Adrenal gland (tissue), 5 donors: Measurements from ENCODE around the gene SERTM1.

Experiments
- CTCF ChIP-seq, 6 experiments: fragments of 450-650 bp in 4 of 6; fragments of 200-600 bp in 2 of 6; sonication (generic) in 1 of 6; IDR thresholded peaks; 1 replicate in 5 of 6; 2 replicates in 1 of 6; pipeline versions ENCODE4 v1.5.1 to v1.8.0; 2016 to 2021; ENCODE audit warnings: antibody characterized with exemption in 6 of 6, mild to moderate bottlenecking in 2 of 6, moderate library complexity in 1 of 6
- POLR2A ChIP-seq, 2 donors: fragments of 450-650 bp; IDR thresholded peaks; one replicate each; pipeline ENCODE4 v1.6.1; 2017; ENCODE audit warnings: antibody characterized with exemption in 2 of 2, mild to moderate bottlenecking in 2 of 2, moderate library complexity in 1 of 2
- donor health status: DM: no; HTN: no; CAD: no.

DNA sequence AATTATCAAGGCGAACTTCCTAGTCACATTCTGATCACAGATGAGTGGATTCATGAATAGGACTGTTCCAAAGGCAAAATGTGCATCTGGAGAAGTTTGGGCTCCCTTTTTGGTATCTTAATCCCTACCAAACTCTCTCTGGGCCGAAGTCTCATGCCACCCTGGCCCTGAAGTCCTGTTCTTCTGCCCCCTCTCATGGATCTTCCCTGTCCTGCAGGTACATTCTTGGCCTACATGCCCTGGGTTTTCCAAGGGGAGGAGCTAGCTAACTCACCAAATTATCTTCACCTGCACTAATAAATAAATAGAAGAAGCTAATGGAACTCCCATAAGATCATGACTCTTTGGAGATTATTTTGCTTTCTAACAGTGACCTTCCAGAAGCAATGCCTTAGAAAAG lies 50.3 kb downstream of the SERTM1 start:
- TF ChIP-seq CTCF (IDR thresholded peaks at IDR 0.05) (no peak), POLR2A (IDR thresholded peaks at IDR 0.05) (no peak)
